Measurements from ENCODE around the gene BOLA3.
"Not testable (repeated sequence)": the region's sequence is repeated elsewhere in the genome, so short reads cannot be mapped to it uniquely, and the experiment has no call there.

BOLA3 gene

DNA sequence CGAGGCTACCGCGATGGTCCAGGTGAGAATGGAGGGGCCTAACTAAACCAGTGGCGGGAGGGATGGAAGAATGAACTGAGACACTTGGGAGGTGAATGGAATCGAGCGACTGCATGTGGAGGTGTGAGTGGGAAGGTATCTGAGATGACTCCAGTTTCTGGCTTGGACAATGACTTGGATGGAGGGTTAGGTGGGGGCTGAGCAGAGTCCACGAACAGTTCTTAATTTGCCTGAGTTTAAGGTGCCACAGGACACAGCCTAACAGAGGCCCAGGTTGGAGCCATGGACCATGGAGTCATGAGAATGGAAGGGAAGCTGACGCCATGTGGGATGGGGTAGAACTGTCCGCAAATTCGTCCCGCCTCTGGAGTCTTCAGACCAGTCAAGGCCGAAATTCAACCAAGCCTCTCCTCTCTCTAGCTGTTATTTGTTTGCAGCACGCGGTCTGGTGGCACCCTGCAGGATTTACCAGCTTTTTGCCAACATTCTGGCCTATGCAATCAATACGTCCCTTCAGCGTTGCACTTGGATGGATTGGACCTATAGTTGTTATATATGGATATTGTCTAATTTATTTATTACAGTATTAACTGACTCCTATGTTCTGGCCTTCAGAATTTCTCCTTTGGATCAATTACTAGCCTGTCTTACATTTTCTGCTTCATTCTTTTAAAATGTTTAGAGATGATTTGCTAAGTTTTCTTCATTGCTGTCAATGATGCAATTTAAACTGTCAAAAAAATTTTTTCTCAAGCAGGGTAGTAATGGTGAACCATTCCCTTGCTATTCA is 940 bp upstream of the BOLA3 start:
- DNase-seq (ENCODE audit: low spot score): no peak

DNA sequence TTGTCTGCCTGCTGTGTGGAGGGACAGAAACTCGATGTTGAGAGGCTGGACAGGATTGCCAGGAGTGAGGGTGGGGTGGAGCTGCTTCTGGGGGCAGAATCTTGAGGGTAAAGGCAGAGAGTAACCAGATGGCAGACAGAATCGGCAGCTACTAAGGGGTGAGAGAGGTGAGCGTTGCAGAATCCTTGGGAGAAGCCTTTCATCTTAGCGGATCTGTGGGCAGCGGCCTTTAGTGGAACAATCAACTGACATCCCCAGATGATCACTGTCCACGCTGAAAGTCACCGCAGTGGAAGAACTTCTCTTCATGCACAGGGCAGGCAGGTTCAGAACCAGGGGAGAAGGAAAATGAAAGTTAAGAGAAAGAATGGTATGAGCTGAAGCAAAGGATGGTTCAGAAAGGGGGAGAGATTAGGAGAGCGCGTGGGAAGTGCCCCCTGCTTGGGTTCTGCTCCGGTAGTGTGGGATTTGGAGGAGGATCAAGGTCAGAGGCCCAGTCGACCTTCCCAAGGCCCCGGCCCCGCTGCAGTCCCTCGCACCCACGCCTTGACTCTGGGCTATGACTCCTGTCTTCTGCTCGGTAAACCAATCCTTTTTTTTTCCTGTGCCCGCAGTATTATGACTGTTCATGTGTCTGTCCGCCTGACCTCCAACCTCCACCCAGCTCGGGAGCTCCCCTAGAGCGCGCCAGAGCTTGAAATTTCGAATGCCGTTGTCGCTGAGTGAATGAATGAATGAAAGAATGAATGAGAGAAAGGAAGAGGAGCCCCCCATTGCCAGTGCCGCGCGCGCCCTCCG is 584 bp downstream of the BOLA3 start:
- peak; percentile 39 for DNase-seq (ENCODE audit: low spot score)

DNA sequence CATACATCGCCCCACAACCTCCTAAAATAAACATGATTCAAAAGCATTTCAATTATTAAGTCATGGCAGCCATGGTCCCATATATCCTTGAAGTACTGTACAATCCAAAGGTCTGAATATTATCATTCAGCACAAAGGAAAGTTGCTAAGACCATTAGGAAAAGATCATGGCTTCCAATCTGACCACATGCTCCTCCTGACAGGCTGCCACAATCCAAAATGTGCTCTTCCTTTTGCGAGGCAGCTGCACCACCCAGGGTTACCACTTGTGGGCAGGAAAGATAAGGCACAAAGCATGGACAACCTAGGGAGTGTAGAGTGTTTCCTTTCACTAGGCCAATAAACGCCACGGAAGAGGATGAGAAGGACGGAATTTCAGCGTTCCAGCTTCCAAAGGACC is 5.4 kb downstream of the BOLA3 start:
- DNase-seq (ENCODE audit: low spot score): no peak

DNA sequence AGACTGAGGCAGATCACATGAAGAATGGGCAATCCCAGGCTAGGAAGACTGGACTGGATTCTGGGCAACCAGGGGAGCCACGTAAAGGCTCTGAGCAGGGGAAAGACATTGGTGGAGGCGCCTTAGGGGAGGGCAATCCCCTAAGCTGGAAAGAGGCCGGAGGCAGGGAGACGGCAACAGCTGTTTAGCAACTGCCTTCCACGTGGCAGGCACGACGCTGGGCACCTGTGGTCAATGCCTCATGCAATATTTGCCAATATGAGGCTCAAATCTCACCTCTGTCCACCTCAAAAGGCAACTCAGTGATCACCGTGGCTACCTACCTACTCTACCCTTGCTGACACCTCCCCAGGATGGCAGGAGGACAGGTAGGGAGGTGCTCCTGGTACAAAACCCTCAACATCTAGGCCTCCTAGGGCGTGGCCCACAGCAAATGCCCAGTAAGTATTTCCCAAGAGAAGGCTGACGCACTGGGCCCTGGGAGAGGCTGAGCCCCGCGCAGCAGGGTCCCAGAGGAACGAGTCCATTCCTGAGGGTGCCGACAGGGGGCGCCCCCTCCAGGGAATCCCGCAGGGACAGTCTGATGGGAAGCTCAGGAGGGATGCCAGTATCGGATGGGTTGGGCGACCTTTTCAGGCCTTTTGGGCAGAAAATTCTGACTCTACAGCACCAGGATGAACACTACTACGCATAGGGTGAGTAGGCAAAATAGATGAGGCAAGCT is 8.9 kb downstream of the BOLA3 start:
- DNase-seq (ENCODE audit: low spot score): no peak

DNA sequence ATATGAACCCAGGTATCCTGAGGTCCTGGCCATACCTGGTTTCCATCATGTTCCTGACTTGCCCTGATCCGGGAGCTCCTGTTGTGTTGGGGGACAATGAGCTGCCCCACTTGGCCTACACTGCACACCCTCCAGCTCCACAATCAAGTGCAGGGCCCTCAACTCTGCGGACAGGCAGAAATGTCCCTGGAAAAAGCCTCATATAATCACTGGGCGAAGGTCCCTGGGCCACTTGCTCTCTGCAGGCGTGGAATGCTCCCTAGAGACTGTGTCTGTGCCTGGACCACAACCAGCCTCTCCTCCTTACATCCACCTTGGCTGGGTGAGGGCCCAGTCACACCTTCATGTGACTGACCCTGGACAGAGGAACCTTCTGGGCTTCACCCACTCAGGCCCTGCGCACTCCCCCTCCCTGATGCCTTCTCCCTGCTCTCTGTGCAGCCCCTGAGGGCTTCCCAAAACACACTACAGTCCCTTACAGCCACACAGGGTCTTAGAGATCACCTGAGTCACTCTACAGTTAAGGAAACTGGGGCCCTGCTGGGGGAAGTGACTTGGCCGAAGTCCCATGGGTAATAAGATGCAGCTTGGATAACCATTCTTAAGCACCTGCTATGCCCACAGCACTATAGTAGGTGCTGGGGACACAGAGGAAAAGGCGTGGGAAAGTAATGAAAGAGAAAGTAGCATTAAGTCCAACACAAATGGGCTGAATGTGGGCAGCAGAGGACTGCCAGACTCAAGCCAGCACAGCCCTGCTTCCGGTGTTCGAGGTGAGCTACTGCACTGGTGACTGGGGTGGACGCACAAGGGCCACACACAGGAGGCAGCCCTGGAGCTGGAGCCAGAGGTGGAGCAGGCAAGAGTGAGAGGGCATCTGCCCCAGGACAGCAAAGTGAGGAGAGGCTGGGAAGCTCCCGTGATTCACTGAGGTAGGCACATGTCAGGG is 9.8 kb downstream of the BOLA3 start:
- DNase-seq (ENCODE audit: low spot score): no peak

DNA sequence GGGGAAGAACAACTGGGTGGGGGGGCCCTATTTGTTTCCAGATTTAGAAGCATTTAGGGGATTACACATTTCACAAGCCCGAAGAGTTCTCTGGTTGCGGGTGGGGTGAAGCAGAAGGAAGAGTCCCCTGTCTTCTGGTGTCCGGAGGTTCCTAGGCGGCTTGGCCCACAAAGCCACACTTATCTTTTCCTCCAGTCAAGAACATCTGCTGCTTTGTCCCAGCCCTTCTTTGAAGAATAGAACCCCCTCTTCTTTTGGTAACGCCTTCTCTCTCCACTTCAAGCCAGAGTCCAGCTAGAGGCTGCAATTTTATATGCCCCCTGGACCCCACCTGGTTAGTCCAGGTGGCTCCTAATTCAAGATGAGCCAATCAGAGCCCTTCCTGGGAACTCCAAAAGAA is 15.8 kb downstream of the BOLA3 start:
- DNase-seq (ENCODE audit: low spot score): no peak

DNA sequence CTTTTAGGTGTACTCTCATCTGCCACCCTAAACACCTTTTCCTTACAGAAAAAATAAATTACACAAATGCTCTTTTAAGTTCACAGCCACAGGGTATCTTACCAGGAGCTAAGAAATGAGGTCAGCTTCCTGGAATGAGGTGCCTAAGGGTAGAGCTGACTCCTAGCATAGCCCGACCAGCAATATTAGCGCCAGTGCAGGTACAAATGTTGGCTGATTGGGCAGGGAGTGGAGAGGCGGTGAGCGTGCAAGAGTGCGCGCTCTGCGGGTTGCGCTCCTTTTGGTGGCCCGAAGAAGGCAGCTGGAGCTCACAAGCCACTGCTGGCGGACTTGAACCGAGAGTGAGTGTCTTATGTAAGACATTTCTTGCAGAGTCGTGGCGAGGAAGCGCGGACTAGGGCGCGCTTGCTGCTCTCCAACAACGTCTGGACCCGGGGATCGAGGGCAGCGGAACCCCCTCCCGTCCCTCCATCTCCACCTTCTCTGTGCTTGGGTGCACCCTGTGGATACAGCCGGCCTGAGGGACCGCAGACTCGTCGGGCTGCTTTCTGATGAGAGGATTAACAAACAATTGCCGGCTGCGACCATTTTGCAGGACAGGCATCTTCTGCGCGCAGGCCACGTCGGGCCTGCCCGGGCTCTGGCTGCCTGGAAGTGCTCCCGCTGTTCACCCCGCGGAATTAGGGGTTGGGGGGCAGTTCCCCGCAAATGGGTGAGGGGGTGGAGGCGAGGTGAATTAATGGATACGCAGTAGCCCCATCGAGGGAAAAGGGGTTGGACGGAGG is 17.3 kb downstream of the BOLA3 start:
- DNase-seq (ENCODE audit: low spot score): no peak

DNA sequence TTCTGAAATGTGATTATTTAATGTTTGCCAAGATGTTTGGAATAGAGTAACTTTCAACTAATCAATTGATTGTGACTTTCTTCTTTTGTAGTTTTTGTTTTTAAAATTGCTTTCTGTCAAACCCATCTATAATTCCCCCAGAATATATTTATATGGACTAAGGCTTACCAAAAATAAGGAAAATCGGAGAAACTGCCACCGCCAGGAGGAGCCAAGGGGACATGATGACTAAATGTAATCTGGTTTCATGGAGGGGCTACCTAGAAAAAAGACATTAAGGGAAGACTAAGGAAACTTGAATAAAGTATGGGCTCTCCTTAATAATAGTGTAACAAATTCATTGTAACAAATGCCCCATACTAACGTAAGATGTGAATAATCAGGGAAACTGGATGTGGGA is 19.5 kb downstream of the BOLA3 start:
- no peak for DNase-seq (ENCODE audit: low spot score)

DNA sequence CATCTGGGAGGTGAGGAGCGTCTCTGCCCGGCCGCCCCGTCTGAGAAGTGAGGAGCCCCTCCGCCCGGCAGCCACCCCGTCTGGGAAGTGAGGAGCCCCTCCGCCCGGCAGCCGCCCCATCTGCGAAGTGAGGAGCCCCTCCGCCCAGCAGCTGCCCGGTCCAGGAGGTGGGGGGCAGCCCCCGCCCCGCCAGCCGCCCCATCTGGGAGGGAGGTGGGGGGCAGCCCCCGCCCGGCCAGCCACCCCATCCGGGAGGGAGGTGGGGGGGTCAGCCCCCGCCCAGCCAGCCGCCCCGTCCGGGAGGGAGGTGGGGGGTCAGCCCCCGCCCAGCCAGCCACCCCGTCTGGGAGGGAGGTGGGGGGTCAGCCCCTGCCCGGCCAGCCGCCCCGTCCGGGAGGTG is 23.8 kb downstream of the BOLA3 start:
- DNase-seq (ENCODE audit: low spot score): not testable (repeated sequence)

DNA sequence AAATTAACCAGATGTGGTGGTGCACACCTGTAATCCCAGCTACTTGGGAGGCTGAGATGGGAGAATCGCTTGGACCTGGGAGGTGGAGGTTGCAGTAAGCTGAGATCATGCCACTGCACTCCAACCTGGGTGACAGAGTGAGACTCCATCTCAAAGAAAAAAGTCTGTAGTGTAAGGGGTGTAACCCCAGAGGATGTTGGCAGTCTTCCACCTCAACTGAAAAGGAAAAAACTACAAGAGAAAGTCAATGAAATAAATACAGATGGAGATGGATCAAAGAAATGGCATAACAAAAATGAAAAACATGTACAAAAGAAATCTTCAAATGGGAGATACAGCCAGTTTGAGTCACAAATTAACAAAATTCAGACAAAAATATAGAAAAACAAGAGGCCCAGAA is 25.9 kb downstream of the BOLA3 start:
- not testable (repeated sequence) for DNase-seq (ENCODE audit: low spot score)

DNA sequence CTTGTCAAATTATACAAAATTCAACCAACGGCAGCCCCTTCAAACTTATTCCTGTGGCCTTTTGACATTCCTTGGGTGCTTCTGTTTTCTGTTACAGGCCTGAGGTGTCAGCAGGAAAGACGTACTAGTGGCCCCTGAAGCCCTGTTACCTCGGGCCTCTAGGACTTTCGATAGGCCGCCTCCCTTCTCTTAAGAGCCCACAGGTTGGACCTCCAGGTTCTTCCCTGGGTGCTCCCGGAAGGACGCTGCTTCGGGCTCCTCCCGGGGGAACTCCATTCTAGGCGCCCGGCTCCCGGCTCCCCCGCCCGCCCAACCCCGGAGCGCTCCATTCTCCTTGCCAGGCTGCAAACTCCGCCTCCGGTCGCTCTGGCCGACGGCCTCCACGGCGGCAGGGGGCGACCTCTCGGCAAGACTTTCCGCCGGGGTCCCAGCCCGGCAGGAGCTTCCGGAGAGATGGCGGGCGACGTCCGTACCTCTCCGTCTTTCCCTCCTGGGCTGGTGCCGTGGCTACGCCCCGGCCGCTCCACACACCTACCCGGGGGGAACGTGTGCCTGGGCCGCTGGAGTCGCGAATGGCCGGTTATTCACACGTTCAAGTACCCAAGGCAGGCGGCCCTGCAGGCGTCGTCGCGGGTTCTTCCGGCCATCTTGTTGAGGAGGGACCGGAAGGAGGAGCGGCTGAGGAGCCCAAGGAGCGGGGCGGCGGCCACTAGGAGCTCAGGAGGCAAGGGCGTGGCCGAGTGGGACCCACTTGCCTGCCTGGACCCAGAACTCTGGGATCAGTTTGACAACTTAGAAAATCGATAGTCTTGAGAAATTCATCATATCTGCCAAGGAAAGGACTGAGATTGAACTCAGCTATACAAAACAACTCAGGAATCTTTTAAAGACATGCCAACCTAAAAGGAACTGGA is 27.5 kb downstream of the BOLA3 start:
- DNase-seq (ENCODE audit: low spot score): peak; percentile 85

DNA sequence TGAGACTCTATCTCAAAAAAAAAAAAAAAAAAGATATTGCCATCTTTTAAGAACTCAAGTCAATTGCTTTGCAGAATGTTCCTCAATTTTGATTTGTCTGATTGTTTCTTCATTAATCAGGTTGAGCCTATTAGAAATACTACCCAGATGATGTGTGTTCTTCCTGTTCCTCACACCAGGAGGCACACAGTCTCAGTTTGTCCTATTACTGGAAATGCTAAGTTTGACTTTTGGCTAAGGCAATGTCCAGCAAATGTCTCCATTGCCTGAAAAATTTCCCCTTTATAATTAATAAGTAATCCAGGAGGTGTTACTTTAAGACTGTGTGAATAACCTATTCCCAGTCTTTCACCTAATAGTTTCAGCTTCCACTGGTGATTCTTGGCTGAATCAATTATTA is 28.4 kb downstream of the BOLA3 start:
- no peak for DNase-seq (ENCODE audit: low spot score)

DNA sequence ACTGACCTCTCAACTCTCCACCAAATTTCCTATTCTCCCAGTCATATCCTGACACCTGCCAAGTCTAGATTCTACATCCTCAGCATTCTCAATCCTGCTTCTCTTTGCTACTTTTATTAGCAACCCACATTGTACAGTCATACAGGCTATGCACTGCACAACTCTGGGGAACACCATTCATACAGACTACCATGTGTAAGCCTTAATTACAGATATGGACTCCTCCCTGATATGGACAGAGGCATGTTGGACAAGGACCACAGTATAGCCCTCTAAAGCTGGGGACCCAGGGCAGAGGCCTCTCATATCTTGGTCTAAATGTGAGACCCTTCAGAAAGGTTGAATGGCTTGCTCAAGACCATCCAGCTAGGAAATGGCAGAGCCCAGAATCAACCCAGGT is 36.3 kb downstream of the BOLA3 start:
- no peak for DNase-seq (ENCODE audit: low spot score)

DNA sequence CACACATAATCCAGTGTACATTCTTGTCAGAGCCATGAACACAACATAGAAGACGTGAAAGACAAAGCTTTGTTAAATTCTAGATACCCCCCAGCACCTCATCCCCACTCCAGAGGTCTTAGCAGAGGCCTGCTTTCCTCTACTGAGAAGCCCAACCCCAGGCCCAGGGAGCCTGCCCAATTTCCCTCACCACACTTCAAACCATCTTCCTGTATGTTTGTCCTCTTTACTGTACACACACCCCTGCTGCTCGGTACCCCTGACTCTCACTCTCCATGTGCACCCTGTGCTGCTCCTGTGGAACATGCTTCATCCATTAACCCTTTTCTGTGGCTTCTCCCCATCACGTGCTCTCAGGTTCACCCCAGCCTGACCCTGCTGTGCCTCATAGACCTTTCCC is 37.2 kb downstream of the BOLA3 start:
- DNase-seq (ENCODE audit: low spot score): no peak

DNA sequence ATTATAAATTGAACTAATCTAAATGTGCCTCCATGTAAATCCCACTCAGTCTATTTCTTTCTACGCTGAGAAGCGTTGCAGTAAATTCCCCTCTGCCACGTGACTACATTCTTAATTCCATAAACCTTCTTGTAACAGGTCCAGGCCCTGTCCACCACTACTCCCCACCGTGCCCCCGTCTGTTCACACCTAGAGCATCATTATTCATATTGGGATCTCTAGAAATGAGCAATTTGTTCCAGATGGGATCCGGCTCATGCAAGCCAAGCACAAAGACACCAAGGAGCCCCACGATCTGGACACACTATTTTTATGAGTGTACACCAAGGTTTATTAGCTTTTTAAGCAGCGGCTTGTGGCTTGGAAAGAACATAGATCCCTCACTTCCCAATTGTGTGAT is 38.2 kb downstream of the BOLA3 start:
- peak; percentile 10 for DNase-seq (ENCODE audit: low spot score)

DNA sequence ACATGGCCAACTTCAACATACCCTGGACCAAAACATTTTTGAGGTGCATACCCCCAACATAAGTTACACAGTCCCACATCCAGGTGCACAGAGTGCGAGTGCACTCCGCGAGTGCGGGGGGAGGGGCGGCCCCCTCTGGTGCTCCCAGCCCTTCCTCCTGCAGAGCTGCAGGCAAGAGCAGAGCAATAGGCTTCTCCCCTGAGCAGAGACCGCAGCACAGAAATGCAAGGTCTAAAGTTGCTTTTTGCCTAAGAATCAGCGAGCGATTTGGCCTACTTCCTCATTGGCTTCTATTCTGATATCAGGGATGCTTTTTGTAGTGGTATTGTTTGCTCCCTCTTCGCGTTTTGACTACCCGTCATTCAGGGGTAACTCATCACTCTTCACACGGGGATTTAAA is 40.6 kb downstream of the BOLA3 start:
- no peak for DNase-seq (ENCODE audit: low spot score)

DNA sequence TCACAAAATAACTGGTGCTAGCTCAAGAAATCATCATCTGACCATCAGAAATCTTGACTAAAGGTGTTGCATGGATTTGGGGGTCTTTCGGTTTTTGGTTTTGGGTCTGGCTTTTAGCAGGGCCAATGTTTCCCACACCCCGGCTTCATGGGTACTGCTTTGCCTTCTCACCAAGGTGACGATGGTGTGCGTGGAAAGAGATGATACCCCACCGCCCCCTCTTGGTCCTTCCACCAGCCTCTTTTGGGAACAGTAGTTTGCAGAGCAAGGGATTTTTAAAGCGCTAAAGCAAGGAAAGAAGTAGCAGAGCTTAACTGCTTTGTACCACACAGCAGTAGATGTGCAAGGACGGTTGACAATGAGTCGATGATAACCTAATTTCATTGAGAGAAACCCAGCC is 42.3 kb downstream of the BOLA3 start:
- no peak for DNase-seq (ENCODE audit: low spot score)

DNA sequence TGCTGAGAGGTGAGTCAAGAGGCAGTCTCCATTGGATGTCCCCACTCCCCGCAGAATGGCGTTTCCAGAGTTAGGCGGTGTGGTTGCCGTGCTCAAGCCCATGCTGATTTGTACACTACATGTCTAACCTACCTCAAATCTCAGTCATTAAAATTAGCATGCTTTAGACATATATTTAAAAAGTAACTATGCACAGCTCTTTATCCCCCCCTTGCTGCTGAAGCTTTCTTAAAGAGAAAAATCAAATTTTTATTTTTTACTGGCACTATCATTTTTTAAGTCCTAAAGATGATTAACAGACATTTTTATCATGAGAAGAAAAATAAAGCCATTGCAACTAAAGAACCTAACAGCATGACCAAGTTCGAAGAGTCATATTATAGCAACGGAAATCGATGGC is 42.9 kb downstream of the BOLA3 start:
- DNase-seq (ENCODE audit: low spot score): no peak

DNA sequence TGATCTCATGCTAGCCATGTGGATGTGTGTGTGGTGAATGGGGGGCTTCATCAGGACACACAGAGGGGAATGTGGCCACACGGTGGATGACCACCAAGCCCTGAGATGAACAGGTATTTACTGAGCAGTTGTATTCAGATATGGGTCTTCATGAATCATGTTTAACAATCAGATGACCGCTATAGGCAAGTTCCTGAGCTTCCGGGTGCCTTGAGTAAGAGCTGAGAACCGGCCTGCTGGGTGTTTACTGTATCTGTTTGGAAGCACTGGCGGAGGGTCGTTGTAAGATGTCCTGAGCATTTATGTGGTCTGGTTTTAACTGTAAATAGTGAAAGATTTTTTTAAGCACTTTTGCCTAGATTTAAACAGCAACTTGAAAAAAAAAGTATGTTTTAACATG is 43.9 kb downstream of the BOLA3 start:
- DNase-seq (ENCODE audit: low spot score): no peak

DNA sequence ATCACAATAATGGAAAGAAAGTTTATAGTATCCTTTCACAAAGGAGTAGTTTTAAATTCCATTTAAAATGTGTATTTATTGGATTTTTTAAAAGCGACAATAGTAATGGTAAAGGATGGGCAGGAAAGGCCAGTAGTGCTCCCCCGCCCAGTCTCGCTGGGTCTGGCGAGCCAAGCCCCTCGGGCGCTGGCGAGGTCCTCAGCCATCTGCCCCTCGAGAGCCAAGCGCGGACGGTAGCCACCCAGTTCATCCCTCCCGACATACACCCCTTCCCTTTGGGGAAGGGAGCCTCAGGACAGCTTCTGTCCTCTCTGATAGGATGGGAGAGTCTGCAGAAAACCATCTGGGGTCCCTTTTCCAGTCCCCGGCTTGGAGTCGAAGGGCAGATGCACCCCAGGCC is 45.2 kb downstream of the BOLA3 start:
- DNase-seq (ENCODE audit: low spot score): no peak
